K562 (cell line): ENCODE data around the gene SOX8. TPM values are rescaled to one million over a fixed set of nuclear protein-coding genes. Genes with fewer than 3 reads are reported as not detected.

Experiments used
- CREB1 ChIP-seq, 2 experiments: sonication (generic) in 1 of 2; formaldehyde crosslinking in 1 of 2; IDR thresholded peaks; 2 replicates each; pipeline versions ENCODE4 v1.6.1 to v1.8.0; 2012 to 2022; ENCODE audit warnings: inconsistent platforms in 1 of 2, mild to moderate bottlenecking in 1 of 2, missing genetic modification reagents in 1 of 2, moderate library complexity in 1 of 2
- EWSR1 ChIP-seq: fragments of 450-650 bp; IDR thresholded peaks from 2 replicates; pipeline ENCODE4 v1.6.1; 2018; ENCODE audit warnings: borderline replicate concordance, mild to moderate bottlenecking, low read depth, moderate library complexity; ENCODE audit not compliant: partially characterized antibody
- FUS ChIP-seq: fragments of 200-400 bp; formaldehyde crosslinking; optimal IDR thresholded peaks from 2 replicates; pipeline ENCODE3; 2017; ENCODE audit warnings: low read depth, low read length
- ID3 ChIP-seq, 2 experiments: fragments of 250-450 bp in 1 of 2; fragments of 450-650 bp in 1 of 2; sonication (Bioruptor Pico) in 1 of 2; IDR thresholded peaks; 2 replicates each; pipeline versions ENCODE4 v1.6.1 to v1.8.0; 2016 to 2021; ENCODE audit warnings: mild to moderate bottlenecking in 2 of 2, moderate library complexity in 2 of 2, missing compliant biosample characterization in 1 of 2, missing genetic modification characterization in 1 of 2
- JUN ChIP-seq, 2 experiments: sonication (generic) in 1 of 2; formaldehyde crosslinking in 1 of 2; IDR thresholded peaks; 2 replicates each; pipeline versions ENCODE4 v1.6.1 to v1.8.0; 2012 to 2022; ENCODE audit warnings: borderline replicate concordance in 2 of 2, mild to moderate bottlenecking in 2 of 2, improper control_type of control experiment in 1 of 2, low read depth in 1 of 2, low read length in 1 of 2, missing genetic modification reagents in 1 of 2
- NELFE ChIP-seq: IDR thresholded peaks from 2 replicates; pipeline ENCODE4 v1.6.1; 2011; ENCODE audit warnings: mild to moderate bottlenecking; ENCODE audit not compliant: insufficient read depth, insufficient read length
- PTTG1 ChIP-seq: fragments of 450-650 bp; IDR thresholded peaks from 2 replicates; pipeline ENCODE4 v1.6.1; 2016; ENCODE audit warnings: low read depth, mild to moderate bottlenecking, missing genetic modification characterization, missing compliant biosample characterization
- SIN3A ChIP-seq, 2 experiments: fragments of 150-350 bp in 1 of 2; IDR thresholded peaks; 2 replicates each; pipeline ENCODE4 v1.6.1; 2011 to 2016; ENCODE audit warnings: borderline replicate concordance in 2 of 2, low read depth in 2 of 2, low read length in 2 of 2, mild to moderate bottlenecking in 2 of 2, moderate library complexity in 2 of 2; ENCODE audit not compliant: control insufficient read depth in 1 of 2
- SMARCE1 ChIP-seq: fragments of 450-650 bp; IDR thresholded peaks from 2 replicates; pipeline ENCODE4 v1.7.1; 2016; ENCODE audit warnings: mild to moderate bottlenecking
- SNIP1 ChIP-seq: fragments of 450-650 bp; IDR thresholded peaks from 2 replicates; pipeline ENCODE4 v1.7.1; 2017; ENCODE audit warnings: low read depth, mild to moderate bottlenecking
- TCF7 ChIP-seq: sonication (generic); IDR thresholded peaks from 2 replicates; pipeline ENCODE4 v1.6.1; 2016; ENCODE audit warnings: antibody characterized with exemption, borderline replicate concordance
- ZBTB7A ChIP-seq: IDR thresholded peaks from 2 replicates; pipeline ENCODE4 v1.6.1; 2011; ENCODE audit warnings: low read depth, mild to moderate bottlenecking, low read length, moderate library complexity, borderline replicate concordance; ENCODE audit not compliant: control insufficient read depth
- ZNF140 ChIP-seq: fragments of 250-450 bp; sonication (Bioruptor Pico); IDR thresholded peaks from 2 replicates; pipeline ENCODE4 v1.8.0; 2021; ENCODE audit warnings: moderate library complexity, mild to moderate bottlenecking, inconsistent platforms
- ZNF232 ChIP-seq: sonication (generic); formaldehyde crosslinking; IDR thresholded peaks from 2 replicates; pipeline ENCODE4 v1.8.0; 2022; ENCODE audit warnings: mild to moderate bottlenecking, missing genetic modification reagents
- ZNF263 ChIP-seq: sonication (generic); formaldehyde crosslinking; IDR thresholded peaks from 2 replicates; pipeline ENCODE4 v1.8.0; 2022; ENCODE audit warnings: mild to moderate bottlenecking, missing genetic modification reagents, borderline replicate concordance
- ZNF282 ChIP-seq: sonication (generic); formaldehyde crosslinking; IDR thresholded peaks from 2 replicates; pipeline ENCODE4 v1.8.1; 2023; ENCODE audit warnings: missing genetic modification reagents
- ZNF551 ChIP-seq: fragments of 250-450 bp; sonication (Bioruptor Pico); IDR thresholded peaks from 2 replicates; pipeline ENCODE4 v1.5.0; 2021; ENCODE audit warnings: mild to moderate bottlenecking, moderate library complexity
- polyA plus RNA-seq, 8 experiments: library from polyadenylated mRNA; depleted of rRNA in 4 of 8; stranded (reverse) in 5 of 8; unstranded in 3 of 8; fragments of >200 nt; fragmentation: Nextera tagmentation in 2 of 8; fragmentation: Illumina TruSeq in 1 of 8; extraction: Ambion mirVana in 2 of 8; extraction: Trizol in 1 of 8; gene quantifications; 2 replicates each; pipeline versions ENCODE4 v1.2.1 to v1.2.3, GENCODE V29; 2011 to 2014; ENCODE audit warnings: inconsistent platforms in 1 of 8, missing spikeins in 1 of 8
- total RNA-seq, 7 experiments: library from RNA; depleted of rRNA in 6 of 7; stranded (reverse); fragments of >200 nt in 6 of 7; fragmentation: Illumina TruSeq in 2 of 7; extraction: Trizol in 2 of 7; gene quantifications; 2 replicates each; pipeline versions ENCODE4 v1.2.1 to v1.2.3, GENCODE V29; 2011 to 2021; ENCODE audit warnings: low replicate concordance in 1 of 7
- TF ChIP-seq, protein P1 (sequence below): fragments of 250-450 bp; sonication (Bioruptor Pico); IDR thresholded peaks from 2 replicates; pipeline ENCODE4 v1.4.0; 2020; ENCODE audit warnings: mild to moderate bottlenecking, moderate library complexity, borderline replicate concordance
- TF ChIP-seq, protein P2 (sequence below): sonication (generic); formaldehyde crosslinking; IDR thresholded peaks from 2 replicates; pipeline ENCODE4 v1.8.0; 2022; ENCODE audit warnings: mild to moderate bottlenecking, missing genetic modification reagents, borderline replicate concordance

SOX8 gene
- total and polyA plus RNA-seq, 9 of the 15 experiments (the other 6 are each of a cell fraction or from before 2014, with no cell fraction given): 0.07 to 0.15 (median 0.15) TPM; not detected in 6

DNA sequence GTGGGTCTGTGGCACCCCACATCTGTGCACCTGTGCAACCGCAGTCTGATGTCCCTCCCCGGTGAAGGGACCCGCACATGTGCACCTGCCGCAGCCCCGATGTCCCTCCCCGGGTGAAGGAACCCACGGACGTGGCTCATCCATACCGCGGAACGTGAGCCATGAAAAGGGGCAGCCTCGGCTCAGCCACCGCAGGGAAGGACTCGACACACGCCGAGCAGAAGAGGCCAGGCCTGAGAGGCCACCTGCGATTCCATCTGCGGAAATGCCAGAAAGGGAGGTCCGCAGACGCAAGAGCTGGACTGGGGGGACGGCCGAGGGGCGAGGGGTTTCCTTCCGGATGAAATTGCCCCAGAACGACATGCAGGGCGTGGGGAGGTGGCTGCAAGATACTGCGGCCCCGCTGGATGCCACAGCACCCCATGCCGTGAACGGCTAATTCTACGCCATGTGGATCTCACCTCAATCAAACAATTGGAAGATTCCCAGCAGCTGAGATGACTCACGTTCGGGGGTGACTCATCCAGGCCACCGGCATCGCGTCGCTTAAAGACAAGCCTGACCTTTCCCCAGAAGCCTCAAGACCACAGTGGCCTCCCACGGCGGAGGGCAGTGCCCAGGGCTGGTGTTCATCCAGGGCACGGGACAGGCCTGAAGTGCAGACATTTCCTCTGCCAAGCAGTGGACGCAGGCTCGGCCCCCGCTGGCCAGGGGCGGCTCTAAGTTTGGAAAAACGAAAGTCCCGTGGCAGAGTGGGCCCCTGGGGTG lies 21.0 kb downstream of the SOX8 start (continued):
- TF ChIP-seq, protein P1, sequence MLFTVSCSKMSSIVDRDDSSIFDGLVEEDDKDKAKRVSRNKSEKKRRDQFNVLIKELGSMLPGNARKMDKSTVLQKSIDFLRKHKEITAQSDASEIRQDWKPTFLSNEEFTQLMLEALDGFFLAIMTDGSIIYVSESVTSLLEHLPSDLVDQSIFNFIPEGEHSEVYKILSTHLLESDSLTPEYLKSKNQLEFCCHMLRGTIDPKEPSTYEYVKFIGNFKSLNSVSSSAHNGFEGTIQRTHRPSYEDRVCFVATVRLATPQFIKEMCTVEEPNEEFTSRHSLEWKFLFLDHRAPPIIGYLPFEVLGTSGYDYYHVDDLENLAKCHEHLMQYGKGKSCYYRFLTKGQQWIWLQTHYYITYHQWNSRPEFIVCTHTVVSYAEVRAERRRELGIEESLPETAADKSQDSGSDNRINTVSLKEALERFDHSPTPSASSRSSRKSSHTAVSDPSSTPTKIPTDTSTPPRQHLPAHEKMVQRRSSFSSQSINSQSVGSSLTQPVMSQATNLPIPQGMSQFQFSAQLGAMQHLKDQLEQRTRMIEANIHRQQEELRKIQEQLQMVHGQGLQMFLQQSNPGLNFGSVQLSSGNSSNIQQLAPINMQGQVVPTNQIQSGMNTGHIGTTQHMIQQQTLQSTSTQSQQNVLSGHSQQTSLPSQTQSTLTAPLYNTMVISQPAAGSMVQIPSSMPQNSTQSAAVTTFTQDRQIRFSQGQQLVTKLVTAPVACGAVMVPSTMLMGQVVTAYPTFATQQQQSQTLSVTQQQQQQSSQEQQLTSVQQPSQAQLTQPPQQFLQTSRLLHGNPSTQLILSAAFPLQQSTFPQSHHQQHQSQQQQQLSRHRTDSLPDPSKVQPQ (CRISPR knock-in tag): no peak
- TF ChIP-seq NELFE: no peak
- no peak for TF ChIP-seq PTTG1
- peak; percentile 76; the same call in 1 of the 2 replicates for TF ChIP-seq SMARCE1
- TF ChIP-seq SIN3A (IDR thresholded peaks at IDR 0.05; ENCODE audit: borderline replicate concordance in 2 of 2, control insufficient read depth in 1 of 2, low read depth in 2 of 2, low read length in 2 of 2): no peak
- no peak for TF ChIP-seq CREB1 (IDR thresholded peaks at IDR 0.05)
- TF ChIP-seq CREB1 (CRISPR knock-in tag; IDR thresholded peaks at IDR 0.05): peak; percentile 52; the same call in 1 of the 2 replicates
- TF ChIP-seq EWSR1: no peak
- no peak for TF ChIP-seq ZNF263
- no peak for TF ChIP-seq ZNF140 (CRISPR knock-in tag)
- TF ChIP-seq, protein P2, sequence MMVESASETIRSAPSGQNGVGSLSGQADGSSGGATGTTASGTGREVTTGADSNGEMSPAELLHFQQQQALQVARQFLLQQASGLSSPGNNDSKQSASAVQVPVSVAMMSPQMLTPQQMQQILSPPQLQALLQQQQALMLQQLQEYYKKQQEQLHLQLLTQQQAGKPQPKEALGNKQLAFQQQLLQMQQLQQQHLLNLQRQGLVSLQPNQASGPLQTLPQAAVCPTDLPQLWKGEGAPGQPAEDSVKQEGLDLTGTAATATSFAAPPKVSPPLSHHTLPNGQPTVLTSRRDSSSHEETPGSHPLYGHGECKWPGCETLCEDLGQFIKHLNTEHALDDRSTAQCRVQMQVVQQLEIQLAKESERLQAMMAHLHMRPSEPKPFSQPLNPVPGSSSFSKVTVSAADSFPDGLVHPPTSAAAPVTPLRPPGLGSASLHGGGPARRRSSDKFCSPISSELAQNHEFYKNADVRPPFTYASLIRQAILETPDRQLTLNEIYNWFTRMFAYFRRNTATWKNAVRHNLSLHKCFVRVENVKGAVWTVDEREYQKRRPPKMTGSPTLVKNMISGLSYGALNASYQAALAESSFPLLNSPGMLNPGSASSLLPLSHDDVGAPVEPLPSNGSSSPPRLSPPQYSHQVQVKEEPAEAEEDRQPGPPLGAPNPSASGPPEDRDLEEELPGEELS (CRISPR knock-in tag): no peak
- TF ChIP-seq ZNF282 (CRISPR knock-in tag): no peak
- TF ChIP-seq ID3 (CRISPR knock-in tag; IDR thresholded peaks at IDR 0.05): no peak
- peak; percentile 49 for TF ChIP-seq ID3 (tag; IDR thresholded peaks at IDR 0.05)
- no peak for TF ChIP-seq FUS
- TF ChIP-seq ZBTB7A: peak; percentile 29; the same call in 1 of the 2 replicates
- peak; percentile 98 for TF ChIP-seq JUN (IDR thresholded peaks at IDR 0.05; ENCODE audit: borderline replicate concordance, low read depth, low read length)
- TF ChIP-seq JUN (CRISPR knock-in tag; IDR thresholded peaks at IDR 0.05; ENCODE audit: borderline replicate concordance): no peak
- TF ChIP-seq TCF7: no peak
- TF ChIP-seq SNIP1: no peak
- TF ChIP-seq ZNF232 (CRISPR knock-in tag): no peak
- no peak for TF ChIP-seq ZNF551 (CRISPR knock-in tag)
